ENCODE results near the gene UROC1. TPM values are rescaled to one million over a fixed set of nuclear protein-coding genes. Genes with fewer than 3 reads are reported as not detected.

Gene UROC1
- total and polyA plus RNA-seq, 2 donors, result 0.03 TPM; not detected in 1

- no peak for DNase-seq (ENCODE audit: extremely low spot score)
- 85% methylated on average over 6 of the region's 6 CpGs for WGBS
- H3K36me3 ChIP-seq (ENCODE audit: insufficient read depth), result no peaks in the 10 kb centered on the region
- H3K4me3 ChIP-seq (ENCODE audit: low read depth, low read length), result no peak overlapping the region
- H3K4me1 ChIP-seq (ENCODE audit: insufficient read depth), result no peaks in the 10 kb centered on the region
- no peak overlapping the region for H3K27ac ChIP-seq (ENCODE audit: low read depth)
Observed at GRCh38 chr3:126531051-126531330, 13.4 kb upstream of the UROC1 start.

GRCh38 chr3:126530171-126531050, 12.8 kb upstream of the UROC1 start:
- Histone ChIP-seq H3K4me3 (ENCODE audit: low read depth, low read length) (no peak overlapping the region), H3K27ac (ENCODE audit: low read depth) (no peak overlapping the region), H3K4me1 (ENCODE audit: insufficient read depth) (no peaks in the 10 kb centered on the region), H3K36me3 (ENCODE audit: insufficient read depth) (no peaks in the 10 kb centered on the region)
- no peak for DNase-seq (ENCODE audit: extremely low spot score)
- 80% methylated on average over 18 of the region's 18 CpGs for WGBS

GRCh38 chr3:126529585-126530170, 12.1 kb upstream of the UROC1 start:
- DNase-seq (ENCODE audit: extremely low spot score), result no peak
- Histone ChIP-seq H3K27ac (ENCODE audit: low read depth) (no peak overlapping the region), H3K4me3 (ENCODE audit: low read depth, low read length) (no peak overlapping the region), H3K4me1 (ENCODE audit: insufficient read depth) (no peaks in the 10 kb centered on the region), H3K36me3 (ENCODE audit: insufficient read depth) (no peaks in the 10 kb centered on the region)
- WGBS, result 70% methylated on average over 7 of the region's 7 CpGs

GRCh38 chr3:126528800-126529541, 11.4 kb upstream of the UROC1 start:
- Histone ChIP-seq H3K27ac (ENCODE audit: low read depth) (no peak overlapping the region), H3K4me1 (ENCODE audit: insufficient read depth) (no peaks in the 10 kb centered on the region), H3K36me3 (ENCODE audit: insufficient read depth) (no peaks in the 10 kb centered on the region), H3K4me3 (ENCODE audit: low read depth, low read length) (no peak overlapping the region)
- no peak for DNase-seq (ENCODE audit: extremely low spot score)
- 77% methylated on average over 14 of the region's 14 CpGs for WGBS

GRCh38 chr3:126528419-126528799, 10.8 kb upstream of the UROC1 start:
- H3K4me1 ChIP-seq (ENCODE audit: insufficient read depth), result no peaks in the 10 kb centered on the region
- H3K36me3 ChIP-seq (ENCODE audit: insufficient read depth), result no peaks in the 10 kb centered on the region
- H3K4me3 ChIP-seq (ENCODE audit: low read depth, low read length), result no peak overlapping the region
- 79% methylated on average over 5 of the region's 5 CpGs for WGBS
- no peak overlapping the region for H3K27ac ChIP-seq (ENCODE audit: low read depth)
- no peak for DNase-seq (ENCODE audit: extremely low spot score)

- whole genome bisulfite sequencing, result 81% methylated on average over 6 of the region's 6 CpGs
- no peaks in the 10 kb centered on the region for H3K4me1 ChIP-seq (ENCODE audit: insufficient read depth)
- DNase-seq (ENCODE audit: extremely low spot score), result no peak
- no peak overlapping the region for H3K4me3 ChIP-seq (ENCODE audit: low read depth, low read length)
- H3K27ac ChIP-seq (ENCODE audit: low read depth), result no peak overlapping the region
- H3K36me3 ChIP-seq (ENCODE audit: insufficient read depth), result no peaks in the 10 kb centered on the region
Observed at GRCh38 chr3:126527455-126528211, 10.1 kb upstream of the UROC1 start.

- Histone ChIP-seq H3K36me3 (ENCODE audit: insufficient read depth) (no peaks in the 10 kb centered on the region), H3K27ac (ENCODE audit: low read depth) (no peak overlapping the region), H3K4me1 (ENCODE audit: insufficient read depth) (no peaks in the 10 kb centered on the region), H3K4me3 (ENCODE audit: low read depth, low read length) (no peak overlapping the region)
- no peak for DNase-seq (ENCODE audit: extremely low spot score)
- WGBS, result 93% methylated on average over 7 of the region's 7 CpGs
Observed at GRCh38 chr3:126527006-126527405, 9.4 kb upstream of the UROC1 start.

GRCh38 chr3:126526668-126527005, 9.1 kb upstream of the UROC1 start:
- DNase-seq (ENCODE audit: extremely low spot score), result no peak
- no peaks in the 10 kb centered on the region for H3K36me3 ChIP-seq (ENCODE audit: insufficient read depth)
- 88% methylated on average over 7 of the region's 7 CpGs for WGBS
- H3K4me3 ChIP-seq (ENCODE audit: low read depth, low read length), result no peak overlapping the region
- H3K4me1 ChIP-seq (ENCODE audit: insufficient read depth), result no peaks in the 10 kb centered on the region
- H3K27ac ChIP-seq (ENCODE audit: low read depth), result no peak overlapping the region

- Histone ChIP-seq H3K27ac (ENCODE audit: low read depth) (no peak overlapping the region), H3K36me3 (ENCODE audit: insufficient read depth) (no peaks in the 10 kb centered on the region), H3K4me1 (ENCODE audit: insufficient read depth) (no peaks in the 10 kb centered on the region), H3K4me3 (ENCODE audit: low read depth, low read length) (no peak overlapping the region)
- no peak for DNase-seq (ENCODE audit: extremely low spot score)
- 93% methylated on average over 8 of the region's 8 CpGs for WGBS
Observed at GRCh38 chr3:126525853-126526667, 8.5 kb upstream of the UROC1 start.

- Histone ChIP-seq H3K36me3 (ENCODE audit: insufficient read depth) (no peaks in the 10 kb centered on the region), H3K4me3 (ENCODE audit: low read depth, low read length) (no peak overlapping the region), H3K4me1 (ENCODE audit: insufficient read depth) (no peaks in the 10 kb centered on the region), H3K27ac (ENCODE audit: low read depth) (no peak overlapping the region)
- DNase-seq (ENCODE audit: extremely low spot score), result no peak
- WGBS, result 81% methylated on average over 12 of the region's 12 CpGs
Observed at GRCh38 chr3:126525091-126525852, 7.7 kb upstream of the UROC1 start.

- Histone ChIP-seq H3K4me1 (ENCODE audit: insufficient read depth) (no peaks in the 10 kb centered on the region), H3K36me3 (ENCODE audit: insufficient read depth) (no peaks in the 10 kb centered on the region), H3K4me3 (ENCODE audit: low read depth, low read length) (peak overlapping the region; percentile 28), H3K27ac (ENCODE audit: low read depth) (no peak overlapping the region)
- WGBS, result 10% methylated on average over 31 of the region's 31 CpGs
- no peak for DNase-seq (ENCODE audit: extremely low spot score)
Observed at GRCh38 chr3:126524429-126524988, 6.9 kb upstream of the UROC1 start.

GRCh38 chr3:126523745-126524428, 6.3 kb upstream of the UROC1 start, which contains the start of gene CHST13:
CHST13 (plus strand) TSS chr3:126524155; CDS start chr3:126524333, 178 bp downstream.
- H3K27ac ChIP-seq (ENCODE audit: low read depth), result no peak within 1 kb of the TSS
- no peaks in the 10 kb centered on the region for H3K4me1 ChIP-seq (ENCODE audit: insufficient read depth)
- WGBS, result 7% methylated on average over 56 of the region's 56 CpGs
- H3K36me3 ChIP-seq (ENCODE audit: insufficient read depth), result no peaks in the 10 kb centered on the region
- DNase-seq (ENCODE audit: extremely low spot score), result no peak
- peak within 1 kb of the TSS; percentile 28 for H3K4me3 ChIP-seq (ENCODE audit: low read depth, low read length)
